Panc1 (cell line): Measurements from ENCODE around the gene DDX10. TPM values are rescaled to one million over a fixed set of nuclear protein-coding genes. Genes with fewer than 3 reads are reported as not detected.

Experiments used
- ATAC-seq: fragments of 200-7000 bp; cut with Tn5 transposase; 2 replicates; pipeline ENCODE4 v1.9.1; 2020; ENCODE audit warnings: mild to moderate bottlenecking, moderate library complexity
- BruUV-seq: library from RNA; stranded (reverse); fragments of 400-500 nt; replicated peaks from 2 replicates; lab custom pipeline; 2021; lab: Mats Ljungman, UMichigan
- CTCF ChIA-PET: fragments of 300-600 bp; sonication (Branson Sonifier 250); formaldehyde crosslinking; loops from one replicate; lab custom pipeline; 2022; ENCODE audit warnings: antibody characterized with exemption; lab: Charles Lee
- POLR2A ChIA-PET: fragments of 300-600 bp; sonication (Branson Sonifier 250); formaldehyde crosslinking; loops from one replicate; lab custom pipeline; 2022; ENCODE audit warnings: antibody characterized with exemption; lab: Charles Lee
- DNase-seq: peaks from one replicate; pipeline ENCODE4 v3.0.0-alpha.2; 2010; ENCODE audit warnings: low read depth, low spot score
- H3K27ac ChIP-seq: 2 replicates; pipeline ENCODE4 v1.5.1; 2011; ENCODE audit warnings: mild to moderate bottlenecking, low read length, inconsistent platforms
- H3K27me3 ChIP-seq: fragments of 200-500 bp; sonication (Bioruptor generic); 2 replicates; pipeline ENCODE4 v1.6.0; 2014; ENCODE audit warnings: low read length, inconsistent platforms; ENCODE audit not compliant: control insufficient read depth, insufficient read depth
- H3K36me3 ChIP-seq: fragments of 200-500 bp; sonication (Bioruptor generic); 2 replicates; pipeline ENCODE4 v1.5.1; 2014; ENCODE audit warnings: inconsistent platforms, mild to moderate bottlenecking, low read length, moderate library complexity; ENCODE audit not compliant: control insufficient read depth, insufficient read depth
- H3K4me1 ChIP-seq: 2 replicates; pipeline ENCODE4 v1.5.1; 2011; ENCODE audit warnings: inconsistent platforms, mild to moderate bottlenecking, low read length, moderate library complexity; ENCODE audit not compliant: control insufficient read depth, insufficient read depth
- H3K4me3 ChIP-seq, 2 experiments: 2 replicates each; pipeline ENCODE4 v1.5.1; 2011 to 2012; ENCODE audit warnings: low read depth in 2 of 2, low read length in 2 of 2, mild to moderate bottlenecking in 2 of 2, inconsistent platforms in 1 of 2, moderate library complexity in 1 of 2
- H3K9me3 ChIP-seq: fragments of 200-500 bp; sonication (Bioruptor generic); 2 replicates; pipeline ENCODE4 v1.5.1; 2014; ENCODE audit warnings: low read depth, mild to moderate bottlenecking, inconsistent platforms, low read length, moderate library complexity; ENCODE audit not compliant: control insufficient read depth, insufficient read depth
- POLR2AphosphoS5 ChIP-seq: IDR thresholded peaks from 2 replicates; pipeline ENCODE4 v1.6.1; 2012; ENCODE audit warnings: mild to moderate bottlenecking, low read depth, low read length, moderate library complexity
- SIN3A ChIP-seq: IDR thresholded peaks from 2 replicates; pipeline ENCODE4 v1.6.1; 2012; ENCODE audit warnings: low read depth, mild to moderate bottlenecking, low read length, moderate library complexity, borderline replicate concordance; ENCODE audit not compliant: insufficient read depth
- TCF7L2 ChIP-seq: IDR thresholded peaks from 2 replicates; pipeline ENCODE4 v1.6.1; 2011; ENCODE audit warnings: mild to moderate bottlenecking, low read depth, low read length, inconsistent platforms
- in situ Hi-C: cut with HindIII; loops from 2 replicates; pipeline ENCODE4 v1.10.0; 2016; ENCODE audit warnings: low sequenced_read_pairs, low pct_unique_long_range_greater_than_20kb
- intact Hi-C: fragments of 100-400 bp; cut with micrococcal nuclease; formaldehyde crosslinking; loops from one replicate; pipeline ENCODE4 v1.10.0; 2022; ENCODE audit not compliant: unreplicated experiment
- total RNA-seq: library from RNA; stranded (reverse); gene quantifications from one replicate; pipeline ENCODE4 v1.2.1, GENCODE V29; 2021; ENCODE audit not compliant: unreplicated experiment
- TF ChIP-seq, protein P1 (sequence below): fragments of 450-650 bp; IDR thresholded peaks from 2 replicates; pipeline ENCODE4 v1.5.1; 2017; ENCODE audit warnings: mild to moderate bottlenecking
- TF ChIP-seq, protein P2 (sequence below), 2 experiments: IDR thresholded peaks; 2 replicates each; pipeline ENCODE4 v1.6.1; 2011 to 2012; ENCODE audit warnings: low read depth in 2 of 2, control low read depth in 1 of 2, low read length in 1 of 2, mild to moderate bottlenecking in 1 of 2, moderate library complexity in 1 of 2; ENCODE audit not compliant: insufficient read depth in 1 of 2

The DDX10 gene
- total RNA-seq, 1 experiment from 2014 or later = 48.8 TPM

GRCh38 chr11:108906826-108907225 lies 242.0 kb downstream of the DDX10 start:
- no peak for TF ChIP-seq TCF7L2
- TF ChIP-seq SIN3A = no peak
- TF ChIP-seq, protein P1, sequence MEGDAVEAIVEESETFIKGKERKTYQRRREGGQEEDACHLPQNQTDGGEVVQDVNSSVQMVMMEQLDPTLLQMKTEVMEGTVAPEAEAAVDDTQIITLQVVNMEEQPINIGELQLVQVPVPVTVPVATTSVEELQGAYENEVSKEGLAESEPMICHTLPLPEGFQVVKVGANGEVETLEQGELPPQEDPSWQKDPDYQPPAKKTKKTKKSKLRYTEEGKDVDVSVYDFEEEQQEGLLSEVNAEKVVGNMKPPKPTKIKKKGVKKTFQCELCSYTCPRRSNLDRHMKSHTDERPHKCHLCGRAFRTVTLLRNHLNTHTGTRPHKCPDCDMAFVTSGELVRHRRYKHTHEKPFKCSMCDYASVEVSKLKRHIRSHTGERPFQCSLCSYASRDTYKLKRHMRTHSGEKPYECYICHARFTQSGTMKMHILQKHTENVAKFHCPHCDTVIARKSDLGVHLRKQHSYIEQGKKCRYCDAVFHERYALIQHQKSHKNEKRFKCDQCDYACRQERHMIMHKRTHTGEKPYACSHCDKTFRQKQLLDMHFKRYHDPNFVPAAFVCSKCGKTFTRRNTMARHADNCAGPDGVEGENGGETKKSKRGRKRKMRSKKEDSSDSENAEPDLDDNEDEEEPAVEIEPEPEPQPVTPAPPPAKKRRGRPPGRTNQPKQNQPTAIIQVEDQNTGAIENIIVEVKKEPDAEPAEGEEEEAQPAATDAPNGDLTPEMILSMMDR = no peak
- TF ChIP-seq POLR2AphosphoS5 = no peak
- TF ChIP-seq, protein P2, sequence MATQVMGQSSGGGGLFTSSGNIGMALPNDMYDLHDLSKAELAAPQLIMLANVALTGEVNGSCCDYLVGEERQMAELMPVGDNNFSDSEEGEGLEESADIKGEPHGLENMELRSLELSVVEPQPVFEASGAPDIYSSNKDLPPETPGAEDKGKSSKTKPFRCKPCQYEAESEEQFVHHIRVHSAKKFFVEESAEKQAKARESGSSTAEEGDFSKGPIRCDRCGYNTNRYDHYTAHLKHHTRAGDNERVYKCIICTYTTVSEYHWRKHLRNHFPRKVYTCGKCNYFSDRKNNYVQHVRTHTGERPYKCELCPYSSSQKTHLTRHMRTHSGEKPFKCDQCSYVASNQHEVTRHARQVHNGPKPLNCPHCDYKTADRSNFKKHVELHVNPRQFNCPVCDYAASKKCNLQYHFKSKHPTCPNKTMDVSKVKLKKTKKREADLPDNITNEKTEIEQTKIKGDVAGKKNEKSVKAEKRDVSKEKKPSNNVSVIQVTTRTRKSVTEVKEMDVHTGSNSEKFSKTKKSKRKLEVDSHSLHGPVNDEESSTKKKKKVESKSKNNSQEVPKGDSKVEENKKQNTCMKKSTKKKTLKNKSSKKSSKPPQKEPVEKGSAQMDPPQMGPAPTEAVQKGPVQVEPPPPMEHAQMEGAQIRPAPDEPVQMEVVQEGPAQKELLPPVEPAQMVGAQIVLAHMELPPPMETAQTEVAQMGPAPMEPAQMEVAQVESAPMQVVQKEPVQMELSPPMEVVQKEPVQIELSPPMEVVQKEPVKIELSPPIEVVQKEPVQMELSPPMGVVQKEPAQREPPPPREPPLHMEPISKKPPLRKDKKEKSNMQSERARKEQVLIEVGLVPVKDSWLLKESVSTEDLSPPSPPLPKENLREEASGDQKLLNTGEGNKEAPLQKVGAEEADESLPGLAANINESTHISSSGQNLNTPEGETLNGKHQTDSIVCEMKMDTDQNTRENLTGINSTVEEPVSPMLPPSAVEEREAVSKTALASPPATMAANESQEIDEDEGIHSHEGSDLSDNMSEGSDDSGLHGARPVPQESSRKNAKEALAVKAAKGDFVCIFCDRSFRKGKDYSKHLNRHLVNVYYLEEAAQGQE (IDR thresholded peaks at IDR 0.05; ENCODE audit: insufficient read depth in 1 of 2, low read depth in 2 of 2, low read length in 1 of 2) = no peak
- ChIA-PET POLR2A (no interaction called here), CTCF (no interaction called here)
- Histone ChIP-seq H3K27me3 (no peaks in the 10 kb centered on the region), H3K4me1 (no peaks in the 10 kb centered on the region), H3K27ac (no peak overlapping the region), H3K9me3 (no peaks in the 10 kb centered on the region), H3K4me3 (no peak overlapping the region), H3K36me3 (no peaks in the 10 kb centered on the region)
- no TSS peak for BruUV-seq
- no peak for ATAC-seq
- intact Hi-C loops = no loop called here
- in situ Hi-C loops = no loop called here
- no peak for DNase-seq

DNA sequence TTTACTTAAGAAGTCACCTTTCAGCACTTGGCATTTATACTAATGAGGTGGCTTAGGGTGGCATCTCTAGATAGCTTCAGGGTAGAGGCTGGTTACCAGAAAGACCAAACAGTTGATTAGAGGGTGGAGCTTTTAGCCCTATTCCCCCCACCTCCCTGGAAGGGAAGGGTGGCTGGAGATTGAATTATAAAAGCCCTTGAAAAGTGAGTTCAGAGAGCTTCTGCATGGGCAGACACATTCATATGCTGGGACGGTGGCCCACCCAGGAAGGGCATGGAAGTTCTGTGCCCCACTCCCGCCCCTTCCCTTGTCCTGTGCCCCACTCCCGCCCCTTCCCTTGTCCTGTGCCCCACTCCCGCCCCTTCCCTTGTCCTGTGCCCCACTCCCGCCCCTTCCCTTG lies 244.2 kb downstream of the DDX10 start:
- Histone ChIP-seq H3K9me3 (no peaks in the 10 kb centered on the region), H3K36me3 (no peaks in the 10 kb centered on the region), H3K27me3 (no peaks in the 10 kb centered on the region), H3K4me1 (no peaks in the 10 kb centered on the region), H3K27ac (no peak overlapping the region), H3K4me3 (no peak overlapping the region)
- DNase-seq (no peak), ATAC-seq (no peak)
- ChIA-PET POLR2A (no interaction called here), CTCF (no interaction called here)
- no TSS peak for BruUV-seq
- in situ Hi-C loops = no loop called here
- intact Hi-C loops = no loop called here
- TF ChIP-seq, protein P2 (IDR thresholded peaks at IDR 0.05; ENCODE audit: insufficient read depth in 1 of 2, low read depth in 2 of 2, low read length in 1 of 2) = no peak
- TF ChIP-seq, protein P1 = no peak
- TF ChIP-seq TCF7L2 (no peak), SIN3A (no peak), POLR2AphosphoS5 (no peak)
